Panc1 (cell line): ENCODE results near the gene MKLN1. TPM values are rescaled to one million over a fixed set of nuclear protein-coding genes. Genes with fewer than 3 reads are reported as not detected.

Experiments
- ATAC-seq: fragments of 200-7000 bp; cut with Tn5 transposase; 2 replicates; pipeline ENCODE4 v1.9.1; 2020; ENCODE audit warnings: mild to moderate bottlenecking, moderate library complexity
- BruUV-seq: library from RNA; stranded (reverse); fragments of 400-500 nt; replicated peaks from 2 replicates; lab custom pipeline; 2021; lab: Mats Ljungman, UMichigan
- CTCF ChIA-PET: fragments of 300-600 bp; sonication (Branson Sonifier 250); formaldehyde crosslinking; loops from one replicate; lab custom pipeline; 2022; ENCODE audit warnings: antibody characterized with exemption; lab: Charles Lee
- POLR2A ChIA-PET: fragments of 300-600 bp; sonication (Branson Sonifier 250); formaldehyde crosslinking; loops from one replicate; lab custom pipeline; 2022; ENCODE audit warnings: antibody characterized with exemption; lab: Charles Lee
- DNase-seq: peaks from one replicate; pipeline ENCODE4 v3.0.0-alpha.2; 2010; ENCODE audit warnings: low read depth, low spot score
- H3K27ac ChIP-seq: 2 replicates; pipeline ENCODE4 v1.5.1; 2011; ENCODE audit warnings: mild to moderate bottlenecking, low read length, inconsistent platforms
- H3K27me3 ChIP-seq: fragments of 200-500 bp; sonication (Bioruptor generic); 2 replicates; pipeline ENCODE4 v1.6.0; 2014; ENCODE audit warnings: low read length, inconsistent platforms; ENCODE audit not compliant: control insufficient read depth, insufficient read depth
- H3K36me3 ChIP-seq: fragments of 200-500 bp; sonication (Bioruptor generic); 2 replicates; pipeline ENCODE4 v1.5.1; 2014; ENCODE audit warnings: inconsistent platforms, mild to moderate bottlenecking, low read length, moderate library complexity; ENCODE audit not compliant: control insufficient read depth, insufficient read depth
- H3K4me1 ChIP-seq: 2 replicates; pipeline ENCODE4 v1.5.1; 2011; ENCODE audit warnings: inconsistent platforms, mild to moderate bottlenecking, low read length, moderate library complexity; ENCODE audit not compliant: control insufficient read depth, insufficient read depth
- H3K4me3 ChIP-seq, 2 experiments: 2 replicates each; pipeline ENCODE4 v1.5.1; 2011 to 2012; ENCODE audit warnings: low read depth in 2 of 2, low read length in 2 of 2, mild to moderate bottlenecking in 2 of 2, inconsistent platforms in 1 of 2, moderate library complexity in 1 of 2
- H3K9me3 ChIP-seq: fragments of 200-500 bp; sonication (Bioruptor generic); 2 replicates; pipeline ENCODE4 v1.5.1; 2014; ENCODE audit warnings: low read depth, mild to moderate bottlenecking, inconsistent platforms, low read length, moderate library complexity; ENCODE audit not compliant: control insufficient read depth, insufficient read depth
- POLR2AphosphoS5 ChIP-seq: IDR thresholded peaks from 2 replicates; pipeline ENCODE4 v1.6.1; 2012; ENCODE audit warnings: mild to moderate bottlenecking, low read depth, low read length, moderate library complexity
- SIN3A ChIP-seq: IDR thresholded peaks from 2 replicates; pipeline ENCODE4 v1.6.1; 2012; ENCODE audit warnings: low read depth, mild to moderate bottlenecking, low read length, moderate library complexity, borderline replicate concordance; ENCODE audit not compliant: insufficient read depth
- TCF7L2 ChIP-seq: IDR thresholded peaks from 2 replicates; pipeline ENCODE4 v1.6.1; 2011; ENCODE audit warnings: mild to moderate bottlenecking, low read depth, low read length, inconsistent platforms
- in situ Hi-C: cut with HindIII; loops from 2 replicates; pipeline ENCODE4 v1.10.0; 2016; ENCODE audit warnings: low sequenced_read_pairs, low pct_unique_long_range_greater_than_20kb
- intact Hi-C: fragments of 100-400 bp; cut with micrococcal nuclease; formaldehyde crosslinking; loops from one replicate; pipeline ENCODE4 v1.10.0; 2022; ENCODE audit not compliant: unreplicated experiment
- total RNA-seq: library from RNA; stranded (reverse); gene quantifications from one replicate; pipeline ENCODE4 v1.2.1, GENCODE V29; 2021; ENCODE audit not compliant: unreplicated experiment
- TF ChIP-seq, protein P1 (sequence below), 2 experiments: IDR thresholded peaks; 2 replicates each; pipeline ENCODE4 v1.6.1; 2011 to 2012; ENCODE audit warnings: low read depth in 2 of 2, control low read depth in 1 of 2, low read length in 1 of 2, mild to moderate bottlenecking in 1 of 2, moderate library complexity in 1 of 2; ENCODE audit not compliant: insufficient read depth in 1 of 2
- TF ChIP-seq, protein P2 (sequence below): fragments of 450-650 bp; IDR thresholded peaks from 2 replicates; pipeline ENCODE4 v1.5.1; 2017; ENCODE audit warnings: mild to moderate bottlenecking

MKLN1 gene
- total RNA-seq, 1 experiment from 2014 or later = 46.4 TPM

DNA sequence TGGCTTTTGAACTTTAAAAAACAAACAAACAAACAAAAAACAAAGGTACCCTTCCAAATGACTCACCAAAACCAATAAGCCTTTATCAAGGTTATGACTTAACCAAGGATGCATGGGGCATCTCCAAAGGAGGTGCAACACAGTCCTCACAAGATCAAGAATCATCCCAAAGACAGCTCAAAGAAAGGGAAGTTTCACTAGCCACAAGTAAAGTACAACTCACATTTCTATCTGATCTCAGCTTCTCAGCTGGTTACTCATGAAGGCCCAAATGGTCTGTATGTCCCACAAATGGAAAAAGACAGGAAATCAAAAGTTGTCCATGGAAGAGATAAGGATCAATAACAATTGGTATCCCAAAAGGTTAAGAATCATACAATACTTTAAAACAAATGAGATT lies 6.0 kb upstream of the MKLN1 start:
- in situ Hi-C loops (no loop called here), intact Hi-C loops (no loop called here)
- no peak overlapping the region for H3K27ac ChIP-seq
- no peaks in the 10 kb centered on the region for H3K9me3 ChIP-seq
- ATAC-seq = no peak
- no peak overlapping the region for H3K4me3 ChIP-seq
- DNase-seq = no peak
- peaks cover 27% of the 10 kb centered on the region for H3K4me1 ChIP-seq
- no peaks in the 10 kb centered on the region for H3K36me3 ChIP-seq
- H3K27me3 ChIP-seq = no peaks in the 10 kb centered on the region
- CTCF ChIA-PET = no interaction called here
- no TSS peak for BruUV-seq
- POLR2A ChIA-PET = no interaction called here
- TF ChIP-seq TCF7L2 (no peak), SIN3A (no peak), POLR2AphosphoS5 (no peak)
- TF ChIP-seq, protein P1, sequence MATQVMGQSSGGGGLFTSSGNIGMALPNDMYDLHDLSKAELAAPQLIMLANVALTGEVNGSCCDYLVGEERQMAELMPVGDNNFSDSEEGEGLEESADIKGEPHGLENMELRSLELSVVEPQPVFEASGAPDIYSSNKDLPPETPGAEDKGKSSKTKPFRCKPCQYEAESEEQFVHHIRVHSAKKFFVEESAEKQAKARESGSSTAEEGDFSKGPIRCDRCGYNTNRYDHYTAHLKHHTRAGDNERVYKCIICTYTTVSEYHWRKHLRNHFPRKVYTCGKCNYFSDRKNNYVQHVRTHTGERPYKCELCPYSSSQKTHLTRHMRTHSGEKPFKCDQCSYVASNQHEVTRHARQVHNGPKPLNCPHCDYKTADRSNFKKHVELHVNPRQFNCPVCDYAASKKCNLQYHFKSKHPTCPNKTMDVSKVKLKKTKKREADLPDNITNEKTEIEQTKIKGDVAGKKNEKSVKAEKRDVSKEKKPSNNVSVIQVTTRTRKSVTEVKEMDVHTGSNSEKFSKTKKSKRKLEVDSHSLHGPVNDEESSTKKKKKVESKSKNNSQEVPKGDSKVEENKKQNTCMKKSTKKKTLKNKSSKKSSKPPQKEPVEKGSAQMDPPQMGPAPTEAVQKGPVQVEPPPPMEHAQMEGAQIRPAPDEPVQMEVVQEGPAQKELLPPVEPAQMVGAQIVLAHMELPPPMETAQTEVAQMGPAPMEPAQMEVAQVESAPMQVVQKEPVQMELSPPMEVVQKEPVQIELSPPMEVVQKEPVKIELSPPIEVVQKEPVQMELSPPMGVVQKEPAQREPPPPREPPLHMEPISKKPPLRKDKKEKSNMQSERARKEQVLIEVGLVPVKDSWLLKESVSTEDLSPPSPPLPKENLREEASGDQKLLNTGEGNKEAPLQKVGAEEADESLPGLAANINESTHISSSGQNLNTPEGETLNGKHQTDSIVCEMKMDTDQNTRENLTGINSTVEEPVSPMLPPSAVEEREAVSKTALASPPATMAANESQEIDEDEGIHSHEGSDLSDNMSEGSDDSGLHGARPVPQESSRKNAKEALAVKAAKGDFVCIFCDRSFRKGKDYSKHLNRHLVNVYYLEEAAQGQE (IDR thresholded peaks at IDR 0.05; ENCODE audit: insufficient read depth in 1 of 2, low read depth in 2 of 2, low read length in 1 of 2) = no peak
- TF ChIP-seq, protein P2, sequence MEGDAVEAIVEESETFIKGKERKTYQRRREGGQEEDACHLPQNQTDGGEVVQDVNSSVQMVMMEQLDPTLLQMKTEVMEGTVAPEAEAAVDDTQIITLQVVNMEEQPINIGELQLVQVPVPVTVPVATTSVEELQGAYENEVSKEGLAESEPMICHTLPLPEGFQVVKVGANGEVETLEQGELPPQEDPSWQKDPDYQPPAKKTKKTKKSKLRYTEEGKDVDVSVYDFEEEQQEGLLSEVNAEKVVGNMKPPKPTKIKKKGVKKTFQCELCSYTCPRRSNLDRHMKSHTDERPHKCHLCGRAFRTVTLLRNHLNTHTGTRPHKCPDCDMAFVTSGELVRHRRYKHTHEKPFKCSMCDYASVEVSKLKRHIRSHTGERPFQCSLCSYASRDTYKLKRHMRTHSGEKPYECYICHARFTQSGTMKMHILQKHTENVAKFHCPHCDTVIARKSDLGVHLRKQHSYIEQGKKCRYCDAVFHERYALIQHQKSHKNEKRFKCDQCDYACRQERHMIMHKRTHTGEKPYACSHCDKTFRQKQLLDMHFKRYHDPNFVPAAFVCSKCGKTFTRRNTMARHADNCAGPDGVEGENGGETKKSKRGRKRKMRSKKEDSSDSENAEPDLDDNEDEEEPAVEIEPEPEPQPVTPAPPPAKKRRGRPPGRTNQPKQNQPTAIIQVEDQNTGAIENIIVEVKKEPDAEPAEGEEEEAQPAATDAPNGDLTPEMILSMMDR = no peak

DNA sequence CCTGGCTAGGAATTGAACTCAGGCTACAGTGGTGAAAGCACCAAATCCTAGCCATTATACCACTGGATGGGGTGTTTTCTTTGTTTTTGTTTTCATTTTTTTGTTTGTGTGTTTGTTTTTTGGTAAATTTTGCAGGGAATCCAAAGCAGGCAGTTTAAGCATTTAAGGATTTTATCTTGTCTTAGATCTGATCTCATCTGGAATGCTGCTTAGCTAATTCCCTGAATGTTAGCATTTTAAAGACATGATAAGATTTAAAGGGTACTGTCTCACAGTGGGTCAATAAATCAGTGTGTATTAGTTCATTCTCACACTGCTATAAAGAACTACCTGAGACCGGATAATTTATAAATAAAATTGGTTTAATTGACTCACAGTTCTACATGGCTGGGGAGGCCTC lies 5.6 kb upstream of the MKLN1 start:
- H3K4me1 ChIP-seq = peaks cover 30% of the 10 kb centered on the region
- ChIA-PET POLR2A (no interaction called here), CTCF (no interaction called here)
- ATAC-seq (no peak), DNase-seq (no peak)
- no peaks in the 10 kb centered on the region for H3K27me3 ChIP-seq
- no peak overlapping the region for H3K27ac ChIP-seq
- TF ChIP-seq, protein P2 = no peak
- no peak for TF ChIP-seq SIN3A
- TF ChIP-seq, protein P1 (IDR thresholded peaks at IDR 0.05; ENCODE audit: insufficient read depth in 1 of 2, low read depth in 2 of 2, low read length in 1 of 2) = no peak
- TF ChIP-seq POLR2AphosphoS5 = no peak
- TF ChIP-seq TCF7L2 = no peak
- no peaks in the 10 kb centered on the region for H3K9me3 ChIP-seq
- intact Hi-C loops = no loop called here
- H3K4me3 ChIP-seq = no peak overlapping the region
- no peaks in the 10 kb centered on the region for H3K36me3 ChIP-seq
- BruUV-seq = no TSS peak
- in situ Hi-C loops = no loop called here
